ENCODE results near the gene FETUB.

Gene FETUB

DNA sequence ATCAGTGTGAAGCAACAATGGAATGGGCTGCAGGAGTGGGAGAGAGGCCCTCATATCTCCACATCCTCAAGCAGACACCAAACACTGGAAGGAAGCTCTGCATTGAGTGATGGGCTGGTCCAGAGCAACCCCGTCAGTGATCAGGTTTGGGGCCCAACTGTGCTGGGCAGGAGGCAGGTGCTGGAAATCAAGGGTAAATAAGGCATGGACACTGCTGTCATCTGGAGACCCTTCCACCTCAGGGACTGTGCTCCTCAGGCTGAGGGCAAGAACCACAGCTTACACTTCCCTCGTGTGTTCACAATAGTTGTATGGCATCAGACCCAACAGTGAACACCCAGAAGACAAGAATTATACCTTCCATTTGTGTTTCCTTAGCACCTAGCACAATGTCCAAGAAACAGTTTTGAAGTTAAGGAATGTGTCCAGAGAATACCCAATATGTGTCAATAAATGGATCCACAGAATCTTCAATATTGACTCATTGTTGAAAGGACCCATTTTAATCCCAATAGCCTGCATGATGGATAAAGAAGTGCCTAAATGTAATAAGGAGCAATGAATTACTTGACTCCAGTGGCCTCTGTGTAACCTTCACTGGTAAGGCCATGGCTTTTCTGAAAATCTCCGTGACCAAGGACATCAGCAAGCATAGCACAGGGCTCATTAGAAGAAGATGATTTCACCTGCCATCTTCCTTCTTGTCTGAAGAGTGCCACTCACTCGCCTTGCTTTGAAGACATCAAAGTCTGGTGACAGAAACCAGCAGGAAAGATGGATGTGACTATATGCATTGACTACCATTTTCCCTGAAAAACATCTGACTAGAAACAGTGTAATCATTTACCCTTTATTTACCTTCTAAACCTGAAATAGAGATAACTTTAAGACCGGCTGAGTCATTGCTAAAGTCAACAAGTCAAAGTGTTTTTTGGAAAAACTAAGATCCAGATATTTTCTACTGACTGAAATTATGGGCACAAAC is 34.3 kb upstream of the FETUB start:
- H3K4me3 ChIP-seq (replicated peaks; ENCODE audit: low read depth, low read length): no peak overlapping the region
- TF ChIP-seq, protein P1, sequence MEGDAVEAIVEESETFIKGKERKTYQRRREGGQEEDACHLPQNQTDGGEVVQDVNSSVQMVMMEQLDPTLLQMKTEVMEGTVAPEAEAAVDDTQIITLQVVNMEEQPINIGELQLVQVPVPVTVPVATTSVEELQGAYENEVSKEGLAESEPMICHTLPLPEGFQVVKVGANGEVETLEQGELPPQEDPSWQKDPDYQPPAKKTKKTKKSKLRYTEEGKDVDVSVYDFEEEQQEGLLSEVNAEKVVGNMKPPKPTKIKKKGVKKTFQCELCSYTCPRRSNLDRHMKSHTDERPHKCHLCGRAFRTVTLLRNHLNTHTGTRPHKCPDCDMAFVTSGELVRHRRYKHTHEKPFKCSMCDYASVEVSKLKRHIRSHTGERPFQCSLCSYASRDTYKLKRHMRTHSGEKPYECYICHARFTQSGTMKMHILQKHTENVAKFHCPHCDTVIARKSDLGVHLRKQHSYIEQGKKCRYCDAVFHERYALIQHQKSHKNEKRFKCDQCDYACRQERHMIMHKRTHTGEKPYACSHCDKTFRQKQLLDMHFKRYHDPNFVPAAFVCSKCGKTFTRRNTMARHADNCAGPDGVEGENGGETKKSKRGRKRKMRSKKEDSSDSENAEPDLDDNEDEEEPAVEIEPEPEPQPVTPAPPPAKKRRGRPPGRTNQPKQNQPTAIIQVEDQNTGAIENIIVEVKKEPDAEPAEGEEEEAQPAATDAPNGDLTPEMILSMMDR (IDR thresholded peaks at IDR 0.05; ENCODE audit: low read length, missing control alignments): no peak
- DNase-seq (ENCODE audit: low read depth): no peak

DNA sequence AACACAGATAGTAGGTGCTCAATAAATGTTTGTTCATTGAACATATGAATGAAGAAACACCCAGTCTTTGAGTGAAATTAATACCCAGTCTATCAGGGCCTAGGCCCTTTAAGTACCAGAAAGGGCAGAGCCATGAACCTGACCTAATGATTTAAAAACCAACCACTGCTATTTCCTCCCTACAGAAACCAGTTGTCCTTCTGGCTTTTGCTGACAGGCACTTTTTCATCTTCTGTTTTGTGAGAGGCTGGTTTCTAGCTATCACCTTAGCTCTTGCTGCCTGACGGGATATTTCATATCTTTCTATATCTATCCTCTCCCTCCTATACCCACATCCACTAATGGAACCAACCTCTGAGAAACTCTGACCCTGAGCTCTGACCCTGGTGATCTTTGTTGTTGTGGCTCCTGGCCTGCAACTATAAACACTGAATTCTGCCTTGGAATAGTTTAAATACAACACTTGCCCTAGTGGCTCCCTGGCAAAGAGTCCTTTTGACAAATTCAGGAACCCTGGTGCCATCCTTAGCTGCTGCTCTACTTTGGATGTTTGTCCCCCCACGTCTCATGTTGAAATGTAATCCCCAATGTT is 31.5 kb upstream of the FETUB start:
- TF ChIP-seq, protein P1 (IDR thresholded peaks at IDR 0.05; ENCODE audit: low read length, missing control alignments): no peak
- DNase-seq (ENCODE audit: low read depth): no peak
- H3K4me3 ChIP-seq (replicated peaks; ENCODE audit: low read depth, low read length): no peak overlapping the region

DNA sequence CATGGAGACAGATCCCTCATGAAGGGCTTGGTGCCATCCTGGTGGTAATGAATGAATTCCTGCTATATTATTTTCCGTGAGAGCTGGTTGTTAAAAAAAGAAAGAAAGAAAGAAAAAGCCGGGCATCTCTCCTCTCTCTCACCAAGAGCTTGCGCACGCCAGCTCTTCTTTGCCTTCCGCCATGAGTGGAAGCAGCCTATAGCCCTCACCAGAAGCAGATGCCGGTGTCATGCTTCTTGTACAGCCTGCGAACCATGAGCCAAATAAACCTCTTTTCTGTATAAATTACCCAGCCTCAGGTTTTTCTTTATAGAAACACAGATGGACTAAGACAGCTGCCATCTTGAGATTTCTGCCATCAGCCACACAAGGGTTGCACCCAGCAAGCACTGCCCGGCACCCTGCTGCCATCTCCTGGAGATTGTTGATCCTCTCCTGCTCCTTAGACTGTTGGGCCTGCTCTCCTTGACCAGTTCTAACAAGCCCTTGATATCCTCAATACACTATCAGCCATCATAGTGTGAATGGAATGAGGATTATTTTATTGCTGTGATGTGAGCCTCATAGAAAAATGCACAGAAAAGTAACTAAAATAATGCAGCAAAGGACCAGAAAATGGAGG is 30.8 kb upstream of the FETUB start:
- TF ChIP-seq, protein P1 (IDR thresholded peaks at IDR 0.05; ENCODE audit: low read length, missing control alignments): peak; percentile 35
- no peak overlapping the region for H3K4me3 ChIP-seq (replicated peaks; ENCODE audit: low read depth, low read length)
- DNase-seq (ENCODE audit: low read depth): peak; percentile 41

DNA sequence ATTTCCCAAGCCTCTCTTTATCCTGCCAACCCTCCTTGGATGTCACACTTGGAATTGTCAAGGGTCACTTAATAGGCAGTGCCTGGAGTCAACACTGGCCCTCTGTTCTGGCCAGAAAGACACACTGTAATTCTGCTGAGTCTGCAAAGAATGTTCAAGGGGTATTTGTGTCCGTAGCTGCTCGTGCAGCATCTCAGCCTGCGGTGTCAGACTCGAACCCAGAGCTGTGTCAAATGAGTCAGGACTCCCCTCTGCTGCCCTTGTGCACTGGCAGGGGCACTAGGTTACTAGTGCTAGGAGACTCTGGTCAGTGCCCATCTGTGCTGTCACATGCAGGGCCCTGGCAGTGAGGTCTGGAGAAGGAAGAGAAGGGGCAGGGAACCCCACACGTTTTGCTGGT is 28.1 kb upstream of the FETUB start:
- H3K4me3 ChIP-seq (replicated peaks; ENCODE audit: low read depth, low read length): no peak overlapping the region
- TF ChIP-seq, protein P1 (IDR thresholded peaks at IDR 0.05; ENCODE audit: low read length, missing control alignments): no peak
- DNase-seq (ENCODE audit: low read depth): no peak

DNA sequence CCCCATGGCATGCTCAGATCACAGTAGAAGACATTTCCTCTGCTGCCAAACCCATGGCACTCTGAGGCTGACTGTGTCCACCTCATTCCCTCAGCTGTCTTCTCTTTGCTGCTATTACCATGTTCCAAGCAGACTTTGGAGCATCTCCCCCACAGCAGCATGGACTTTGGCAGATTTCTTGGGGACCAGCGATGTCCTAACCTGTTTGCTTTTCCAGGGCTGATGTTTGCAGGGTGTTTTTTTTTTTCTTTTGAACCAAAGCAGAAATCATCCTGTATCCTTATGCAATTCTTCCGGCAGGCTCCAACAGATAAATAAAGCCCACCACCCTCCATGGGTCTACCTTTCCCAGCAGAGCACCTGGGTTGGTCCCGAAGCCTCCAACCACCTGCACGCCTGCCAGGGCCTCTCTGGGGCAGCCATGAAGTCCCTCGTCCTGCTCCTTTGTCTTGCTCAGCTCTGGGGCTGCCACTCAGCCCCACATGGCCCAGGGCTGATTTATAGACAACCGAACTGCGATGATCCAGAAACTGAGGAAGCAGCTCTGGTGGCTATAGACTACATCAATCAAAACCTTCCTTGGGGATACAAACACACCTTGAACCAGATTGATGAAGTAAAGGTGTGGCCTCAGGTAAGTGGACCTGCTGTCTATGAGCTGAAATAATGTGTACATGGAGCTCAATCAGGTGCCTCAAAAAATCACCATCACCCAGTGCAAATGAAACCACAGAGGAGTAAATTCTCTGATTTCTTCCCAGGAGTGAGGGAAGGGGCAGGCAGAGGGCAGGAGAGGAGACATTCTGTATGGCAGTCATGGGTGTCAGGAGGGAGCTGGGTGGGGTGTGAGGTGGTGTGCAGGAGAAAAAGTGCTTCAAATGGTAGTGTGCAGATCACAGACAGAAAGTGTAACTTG is 27.2 kb upstream of the FETUB start, which contains the start of gene AHSG:
Gene AHSG, plus strand, starts transcription at position 340 of the 916 bp plus-strand sequence. Its CDS starts 82 bp downstream, at position 422.
- H3K4me3 ChIP-seq (replicated peaks; ENCODE audit: low read depth, low read length): no peak within 1 kb of the TSS
- DNase-seq (ENCODE audit: low read depth): no peak
- TF ChIP-seq, protein P1 (IDR thresholded peaks at IDR 0.05; ENCODE audit: low read length, missing control alignments): no peak

DNA sequence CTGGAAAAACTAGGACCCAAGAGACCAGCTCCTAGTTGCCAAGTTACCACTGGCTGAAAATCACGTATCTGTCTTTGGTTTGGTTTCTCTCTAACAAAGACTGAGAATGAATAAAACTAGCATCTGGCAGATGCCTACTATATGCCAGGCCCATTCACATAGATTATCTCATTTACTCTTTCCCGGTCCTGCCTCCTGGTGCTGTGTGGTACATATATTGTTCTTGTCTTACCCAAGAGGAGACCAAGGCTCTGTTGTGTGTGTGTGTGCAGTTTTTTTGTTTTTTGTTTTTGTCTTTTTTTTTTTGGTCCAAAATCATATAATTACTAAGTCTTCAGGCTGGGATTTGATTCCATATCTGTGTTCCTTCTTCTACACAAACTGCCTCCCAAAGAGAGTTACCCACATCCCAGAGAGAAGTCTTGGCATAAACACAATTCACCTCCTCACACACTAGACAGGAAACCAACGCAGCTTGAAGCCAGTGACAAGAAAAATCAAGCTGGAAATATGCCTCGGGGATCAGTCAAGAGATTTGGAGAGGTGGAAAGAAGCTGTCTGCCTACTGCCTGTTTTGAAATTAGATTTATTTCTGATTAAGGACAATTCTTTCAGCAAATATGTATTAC is 26.4 kb upstream of the FETUB start:
- no peak overlapping the region for H3K4me3 ChIP-seq (replicated peaks; ENCODE audit: low read depth, low read length)
- TF ChIP-seq, protein P1 (IDR thresholded peaks at IDR 0.05; ENCODE audit: low read length, missing control alignments): no peak
- no peak for DNase-seq (ENCODE audit: low read depth)

Measured in fibroblast of pulmonary artery (primary cell).